ENCODE data around the gene C14orf39. TPM values are rescaled to one million over a fixed set of nuclear protein-coding genes. Genes with fewer than 3 reads are reported as not detected.

The C14orf39 gene
- not detected for total RNA-seq

GRCh38 chr14:60485598-60486251, at the start of gene C14orf39:
TSS of gene C14orf39 (minus strand) at chr14:60486063. CDS start at chr14:60485078, 985 bp downstream.
- no peak for TF ChIP-seq CTCF (IDR thresholded peaks at IDR 0.05)
- DNase-seq (ENCODE audit: low spot score) (no peak), ATAC-seq (ENCODE audit: low FRiP score) (peak; percentile 19)

GRCh38 chr14:60532442-60532841, 46.6 kb upstream of the C14orf39 start:
- TF ChIP-seq CTCF (IDR thresholded peaks at IDR 0.05) = no peak
- ATAC-seq (ENCODE audit: low FRiP score) (no peak), DNase-seq (ENCODE audit: low spot score) (no peak)

- ATAC-seq (ENCODE audit: low FRiP score) = peak; percentile 23
- TF ChIP-seq CTCF (IDR thresholded peaks at IDR 0.05) = no peak
- DNase-seq (ENCODE audit: low spot score) = no peak
Measured at GRCh38 chr14:60515511-60516289, 29.8 kb upstream of the C14orf39 start.

- no peak for ATAC-seq (ENCODE audit: low FRiP score)
- no peak for TF ChIP-seq CTCF (IDR thresholded peaks at IDR 0.05)
- no peak for DNase-seq (ENCODE audit: low spot score)
Measured at GRCh38 chr14:60514741-60515491, 29.1 kb upstream of the C14orf39 start.

- TF ChIP-seq CTCF (IDR thresholded peaks at IDR 0.05) = no peak
- no peak for ATAC-seq (ENCODE audit: low FRiP score)
- no peak for DNase-seq (ENCODE audit: low spot score)
Measured at GRCh38 chr14:60514378-60514740, 28.5 kb upstream of the C14orf39 start.

- ATAC-seq (ENCODE audit: low FRiP score) (no peak), DNase-seq (ENCODE audit: low spot score) (no peak)
- TF ChIP-seq CTCF (IDR thresholded peaks at IDR 0.05) = no peak
Measured at GRCh38 chr14:60512973-60513571, 27.2 kb upstream of the C14orf39 start.

Measured in omental fat pad (tissue), 4 donors.